VCaP (cell line): ENCODE measurements around the gene RNF145.
"Not testable (repeated sequence)": the region's sequence is repeated elsewhere in the genome, so short reads cannot be mapped to it uniquely, and the experiment has no call there.

Experiments used
- H3K27ac ChIP-seq: fragments of 450-650 bp; 2 replicates; pipeline ENCODE4 v1.5.1; 2017
- TF ChIP-seq, protein P1 (sequence below): fragments of 450-650 bp; conservative IDR thresholded peaks from 2 replicates; pipeline ENCODE4 v1.5.1; 2017; ENCODE audit warnings: mild to moderate bottlenecking, moderate library complexity

The RNF145 gene

GRCh38 chr5:159244163-159244562 lies 34.8 kb upstream of the RNF145 start:
- TF ChIP-seq, protein P1, sequence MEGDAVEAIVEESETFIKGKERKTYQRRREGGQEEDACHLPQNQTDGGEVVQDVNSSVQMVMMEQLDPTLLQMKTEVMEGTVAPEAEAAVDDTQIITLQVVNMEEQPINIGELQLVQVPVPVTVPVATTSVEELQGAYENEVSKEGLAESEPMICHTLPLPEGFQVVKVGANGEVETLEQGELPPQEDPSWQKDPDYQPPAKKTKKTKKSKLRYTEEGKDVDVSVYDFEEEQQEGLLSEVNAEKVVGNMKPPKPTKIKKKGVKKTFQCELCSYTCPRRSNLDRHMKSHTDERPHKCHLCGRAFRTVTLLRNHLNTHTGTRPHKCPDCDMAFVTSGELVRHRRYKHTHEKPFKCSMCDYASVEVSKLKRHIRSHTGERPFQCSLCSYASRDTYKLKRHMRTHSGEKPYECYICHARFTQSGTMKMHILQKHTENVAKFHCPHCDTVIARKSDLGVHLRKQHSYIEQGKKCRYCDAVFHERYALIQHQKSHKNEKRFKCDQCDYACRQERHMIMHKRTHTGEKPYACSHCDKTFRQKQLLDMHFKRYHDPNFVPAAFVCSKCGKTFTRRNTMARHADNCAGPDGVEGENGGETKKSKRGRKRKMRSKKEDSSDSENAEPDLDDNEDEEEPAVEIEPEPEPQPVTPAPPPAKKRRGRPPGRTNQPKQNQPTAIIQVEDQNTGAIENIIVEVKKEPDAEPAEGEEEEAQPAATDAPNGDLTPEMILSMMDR, result no peak
- no peak overlapping the region for H3K27ac ChIP-seq

- no peak overlapping the region for H3K27ac ChIP-seq
- TF ChIP-seq, protein P1, result no peak
These were observed 34.0 kb upstream of the RNF145 start for GRCh38 chr5:159243385-159243784.

- TF ChIP-seq, protein P1, result no peak
- no peak overlapping the region for H3K27ac ChIP-seq
These were observed 33.3 kb upstream of the RNF145 start for GRCh38 chr5:159242656-159243055.

- H3K27ac ChIP-seq, result no peak overlapping the region
- TF ChIP-seq, protein P1, result no peak
These were observed 32.7 kb upstream of the RNF145 start for GRCh38 chr5:159241946-159242552.

GRCh38 chr5:159240301-159240870 lies 31.0 kb upstream of the RNF145 start:
- no peak overlapping the region for H3K27ac ChIP-seq
- TF ChIP-seq, protein P1, result no peak

- not testable (repeated sequence) for H3K27ac ChIP-seq
These were observed 26.6 kb upstream of the RNF145 start for GRCh38 chr5:159235871-159236520.

- TF ChIP-seq, protein P1, result no peak
- no peak overlapping the region for H3K27ac ChIP-seq
These were observed 21.8 kb upstream of the RNF145 start for GRCh38 chr5:159231167-159231566.

DNA sequence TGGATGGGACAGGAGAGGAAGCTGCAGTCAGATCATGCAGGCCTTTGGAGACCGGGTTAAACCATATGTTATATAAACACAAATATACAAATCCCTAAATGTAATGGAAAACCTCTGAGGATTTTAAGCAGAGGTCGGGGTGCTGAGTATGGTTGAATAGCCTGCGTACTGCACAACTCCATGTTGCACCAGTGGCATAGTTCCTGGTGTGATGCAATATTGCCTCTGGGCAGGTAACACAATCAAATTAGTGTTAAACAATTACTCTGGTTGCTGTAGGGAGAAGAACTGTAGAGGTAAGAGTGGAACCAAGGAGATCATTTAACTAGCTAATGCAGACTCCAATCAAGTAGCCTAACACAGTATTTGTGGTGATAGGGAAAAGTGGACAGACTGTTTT lies 21.3 kb upstream of the RNF145 start:
- no peak overlapping the region for H3K27ac ChIP-seq
- TF ChIP-seq, protein P1, result no peak

- not testable (repeated sequence) for H3K27ac ChIP-seq
These were observed 18.7 kb upstream of the RNF145 start for GRCh38 chr5:159228097-159228496.
